ENCODE results near the gene FIG4.
"Not testable (repeated sequence)": the region's sequence is repeated elsewhere in the genome, so short reads cannot be mapped to it uniquely, and the experiment has no call there.

The FIG4 gene

GRCh38 chr6:109690737-109691621, at the start of gene FIG4, which contains the start of gene AK9:
FIG4 (plus strand) TSS chr6:109691296; CDS start chr6:109691436, 140 bp downstream.
AK9 (minus strand) TSS chr6:109691202; CDS start chr6:109675745, 15,457 bp downstream.
- DNase-seq: peak; percentile 90

- DNase-seq: no peak
These were observed 47.0 kb upstream of the FIG4 start for GRCh38 chr6:109644131-109644530.

GRCh38 chr6:109653264-109653663, 37.8 kb upstream of the FIG4 start:
- no peak for DNase-seq

- DNase-seq: no peak
These were observed 35.3 kb upstream of the FIG4 start for GRCh38 chr6:109655761-109656262.

- DNase-seq: no peak
These were observed 30.4 kb upstream of the FIG4 start for GRCh38 chr6:109660526-109661320.

- no peak for DNase-seq
These were observed 28.9 kb upstream of the FIG4 start for GRCh38 chr6:109662192-109662591.

GRCh38 chr6:109669811-109670210, 21.3 kb upstream of the FIG4 start:
- DNase-seq: no peak

- DNase-seq: no peak
These were observed 19.4 kb upstream of the FIG4 start for GRCh38 chr6:109671733-109672132.

- DNase-seq: no peak
These were observed 18.9 kb upstream of the FIG4 start for GRCh38 chr6:109672175-109672574.

- no peak for DNase-seq
These were observed 18.3 kb upstream of the FIG4 start for GRCh38 chr6:109672839-109673238.

- no peak for DNase-seq
These were observed 14.4 kb upstream of the FIG4 start for GRCh38 chr6:109676724-109677123.

- no peak for DNase-seq
These were observed 12.9 kb upstream of the FIG4 start for GRCh38 chr6:109678240-109678639.

GRCh38 chr6:109678661-109679505, 12.2 kb upstream of the FIG4 start:
- DNase-seq: not testable (repeated sequence)

GRCh38 chr6:109686566-109687265, 4.4 kb upstream of the FIG4 start:
- DNase-seq: no peak

- no peak for DNase-seq
These were observed 3.8 kb upstream of the FIG4 start for GRCh38 chr6:109687271-109687761.

- DNase-seq: peak; percentile 56
These were observed 741 bp upstream of the FIG4 start for GRCh38 chr6:109690373-109690736.

GRCh38 chr6:109693111-109693510, 2.0 kb downstream of the FIG4 start:
- DNase-seq: no peak

- DNase-seq: peak; percentile 22
These were observed 4.4 kb downstream of the FIG4 start for GRCh38 chr6:109695468-109695867.

GRCh38 chr6:109696355-109696754, 5.3 kb downstream of the FIG4 start:
- DNase-seq: no peak

- DNase-seq: no peak
These were observed 10.1 kb downstream of the FIG4 start for GRCh38 chr6:109701221-109701620.

- no peak for DNase-seq
These were observed 10.7 kb downstream of the FIG4 start for GRCh38 chr6:109701774-109702173.

- peak; percentile 10 for DNase-seq
These were observed 11.7 kb downstream of the FIG4 start for GRCh38 chr6:109702791-109703190.

All from CD4-positive, alpha-beta T cell treated with Interleukin-4 for 4 hours (primary cell).